H1 (cell line): ENCODE data around the gene PRSS12. TPM values are rescaled to one million over a fixed set of nuclear protein-coding genes. Genes with fewer than 3 reads are reported as not detected.

Experiments
- POLR2AphosphoS5 ChIP-seq: IDR thresholded peaks from 2 replicates; pipeline ENCODE4 v1.6.1; 2011; ENCODE audit warnings: low read depth, low read length
- SAP30 ChIP-seq: fragments of 300-600 bp; sonication (generic); IDR thresholded peaks from 2 replicates; pipeline ENCODE4 v1.7.1; 2012; ENCODE audit warnings: low read length, moderate library complexity, mild to moderate bottlenecking, inconsistent platforms; ENCODE audit not compliant: insufficient read depth, insufficient replicate concordance
- SIN3A ChIP-seq, 2 experiments: IDR thresholded peaks in 1 of 2; conservative IDR thresholded peaks in 1 of 2; 2 replicates each; pipeline ENCODE4 v1.6.1; 2011 to 2012; ENCODE audit warnings: low read length in 2 of 2, improper control_type of control experiment in 1 of 2, low read depth in 1 of 2, mild to moderate bottlenecking in 1 of 2
- SP2 ChIP-seq: IDR thresholded peaks from 2 replicates; pipeline ENCODE4 v1.6.1; 2012; ENCODE audit warnings: mild to moderate bottlenecking, low read length, inconsistent platforms
- TAF1 ChIP-seq: IDR thresholded peaks from 2 replicates; pipeline ENCODE4 v1.6.1; 2011; ENCODE audit warnings: mild to moderate bottlenecking, low read depth, low read length
- ZNF274 ChIP-seq: IDR thresholded peaks from 2 replicates; pipeline ENCODE4 v1.7.0; 2012; ENCODE audit warnings: low read length, borderline replicate concordance; ENCODE audit errors: extremely low read depth
- polyA plus RNA-seq, 7 experiments: library from polyadenylated mRNA; depleted of rRNA in 3 of 7; stranded (reverse) in 5 of 7; unstranded in 2 of 7; fragments of >200 nt in 5 of 7; fragments of 200-250 nt in 2 of 7; gene quantifications; 1 replicate in 5 of 7; 2 replicates in 1 of 7; 4 replicates in 1 of 7; pipeline versions ENCODE4 v1.2.1 to v1.2.3, GENCODE V29; 2011 to 2013; ENCODE audit warnings: missing spikeins in 2 of 7, mixed read lengths in 2 of 7
- total RNA-seq: library from RNA; stranded (reverse); fragmentation: NEBNext Ultra II Directional; extraction: Animal tissue kit (Norgen Biotek cat#: 25700); gene quantifications from 2 replicates; pipeline ENCODE4 v1.2.1, GENCODE V29; 2021
- TF ChIP-seq, protein P1 (sequence below): IDR thresholded peaks from 2 replicates; pipeline ENCODE4 v1.6.1; 2012; ENCODE audit warnings: inconsistent platforms

The PRSS12 gene
- total and polyA plus RNA-seq, 2 of the 8 experiments (the other 6 are each of a cell fraction or from before 2014, with no cell fraction given), result 2.6 to 9.3 TPM

DNA sequence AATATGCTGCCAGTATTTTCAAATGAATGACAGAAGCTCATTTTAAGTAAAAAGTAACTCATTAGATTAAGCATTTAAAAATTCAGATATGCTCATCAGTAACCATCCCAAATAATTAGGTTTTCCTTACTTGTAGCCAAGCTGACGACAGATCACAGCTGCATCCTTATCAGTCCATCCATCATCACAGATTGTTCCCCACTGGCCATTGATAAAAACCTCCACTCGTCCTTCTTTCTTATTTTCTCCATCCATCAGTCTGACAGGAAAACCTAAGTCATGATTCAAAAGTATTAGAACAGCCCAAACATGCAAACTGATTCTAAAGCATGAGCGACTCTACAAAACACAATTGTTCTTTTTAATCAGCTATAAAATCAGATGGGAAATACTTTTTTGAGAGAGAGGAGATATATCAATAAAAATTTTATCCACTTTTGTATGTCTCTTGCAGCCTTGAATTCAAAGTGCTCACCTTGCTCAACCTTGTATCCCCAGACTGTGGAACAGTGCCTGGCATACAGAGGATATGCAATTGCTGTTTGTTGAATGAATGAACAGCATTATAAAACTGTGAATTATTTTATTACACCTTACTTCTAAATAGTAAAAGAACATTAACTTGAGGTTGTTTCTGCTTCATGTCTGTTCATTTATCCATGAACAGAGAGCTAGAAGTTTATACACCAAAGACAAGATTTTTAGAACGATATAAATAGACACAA, 44.3 kb downstream of the PRSS12 start (continued):
- TF ChIP-seq TAF1, result no peak
- no peak for TF ChIP-seq SAP30
- no peak for TF ChIP-seq SP2
- TF ChIP-seq, protein P1, sequence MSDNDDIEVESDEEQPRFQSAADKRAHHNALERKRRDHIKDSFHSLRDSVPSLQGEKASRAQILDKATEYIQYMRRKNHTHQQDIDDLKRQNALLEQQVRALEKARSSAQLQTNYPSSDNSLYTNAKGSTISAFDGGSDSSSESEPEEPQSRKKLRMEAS, result no peak
- no peak for TF ChIP-seq SIN3A (conservative IDR thresholded peaks at IDR 0.05 in 1 of 2, IDR thresholded peaks at IDR 0.05 in 1 of 2; ENCODE audit: low read depth in 1 of 2, low read length in 2 of 2)
- no peak for TF ChIP-seq ZNF274
- no peak for TF ChIP-seq POLR2AphosphoS5
- TF ChIP-seq, all 59 proteins: peak for 0
